DOHH2 (cell line): ENCODE measurements around the gene FZD4.
A peak's percentile ranks its signal among the peaks of the same experiment; 100 is the strongest.
"Not testable (repeated sequence)": the region's sequence is repeated elsewhere in the genome, so short reads cannot be mapped to it uniquely, and the experiment has no call there.

Experiments
- H3F3A ChIP-seq: fragments of 200-600 bp; sonication (generic), shearing (Covaris generic); 2 replicates; pipeline ENCODE4 v1.6.0; 2016; ENCODE audit warnings: antibody characterized with exemption, mild to moderate bottlenecking; ENCODE audit not compliant: control insufficient read depth, insufficient read depth
- H3K27ac ChIP-seq: fragments of 200-600 bp; sonication (generic); 2 replicates; pipeline ENCODE4 v1.5.1; 2014; ENCODE audit warnings: low read depth, mild to moderate bottlenecking, low read length, moderate library complexity
- H3K27me3 ChIP-seq: fragments of 200-600 bp; sonication (generic); 2 replicates; pipeline ENCODE4 v1.6.1; 2014; ENCODE audit warnings: mild to moderate bottlenecking, low read length, mixed read lengths; ENCODE audit not compliant: control insufficient read depth
- H3K36me3 ChIP-seq: fragments of 200-600 bp; sonication (generic); 2 replicates; pipeline ENCODE4 v1.6.1; 2014; ENCODE audit warnings: mild to moderate bottlenecking, low read length, moderate library complexity, mixed read lengths; ENCODE audit not compliant: control insufficient read depth
- H3K4me1 ChIP-seq: fragments of 200-600 bp; sonication (generic); 2 replicates; pipeline ENCODE4 v1.6.1; 2014; ENCODE audit warnings: mild to moderate bottlenecking, low read length, mixed read lengths; ENCODE audit not compliant: control insufficient read depth
- H3K4me2 ChIP-seq: fragments of 200-600 bp; sonication (generic); 2 replicates; pipeline ENCODE4 v1.6.0; 2014; ENCODE audit warnings: mild to moderate bottlenecking, low read length, moderate library complexity
- H3K4me3 ChIP-seq: fragments of 200-600 bp; sonication (generic); 2 replicates; pipeline ENCODE4 v1.5.1; 2014; ENCODE audit warnings: mild to moderate bottlenecking, low read length, mixed read lengths
- H3K79me2 ChIP-seq: fragments of 200-600 bp; sonication (generic); 2 replicates; pipeline ENCODE4 v1.6.1; 2014; ENCODE audit warnings: mild to moderate bottlenecking, low read length, mixed read lengths; ENCODE audit not compliant: control insufficient read depth
- H3K9me2 ChIP-seq: fragments of 200-600 bp; sonication (generic); replicated peaks from 2 replicates; pipeline ENCODE4 v1.6.1; 2014; ENCODE audit warnings: mild to moderate bottlenecking, low read length, mixed read lengths; ENCODE audit not compliant: control insufficient read depth
- H3K9me3 ChIP-seq: fragments of 200-600 bp; sonication (generic); 2 replicates; pipeline ENCODE4 v1.6.1; 2014; ENCODE audit warnings: antibody characterized with exemption, low read length, mixed read lengths; ENCODE audit not compliant: control insufficient read depth, insufficient read depth
- H4K20me1 ChIP-seq: fragments of 200-600 bp; sonication (generic); 2 replicates; pipeline ENCODE4 v1.6.0; 2014; ENCODE audit warnings: low read depth, mild to moderate bottlenecking, antibody characterized with exemption, low read length, moderate library complexity; ENCODE audit not compliant: control insufficient read depth, insufficient read depth
- CTCF ChIP-seq: fragments of 200-600 bp; sonication (generic); IDR thresholded peaks from one replicate; pipeline ENCODE4 v1.5.1; 2014; ENCODE audit warnings: antibody characterized with exemption, mild to moderate bottlenecking, low read depth, low read length; ENCODE audit not compliant: poor library complexity, severe bottlenecking
- EZH2phosphoT487 ChIP-seq: fragments of 200-600 bp; sonication (generic); IDR thresholded peaks from 2 replicates; pipeline ENCODE4 v1.6.1; 2017; ENCODE audit warnings: borderline replicate concordance, mild to moderate bottlenecking, antibody characterized with exemption, low read length, moderate library complexity, mixed read lengths

FZD4 gene

GRCh38 chr11:86955361-86956120, at the start of gene FZD4:
Gene FZD4, minus strand, starts transcription at chr11:86955395. Its CDS starts 310 bp downstream, at chr11:86955085.
- Histone ChIP-seq H3K9me3 (no peaks in the 10 kb centered on the region), H3K4me1 (peaks cover 9% of the 10 kb centered on the region; the same call in 1 of the 2 replicates), H3K27me3 (peaks cover 35% of the 10 kb centered on the region), H3K9me2 (no peaks in the 10 kb centered on the region), H3K36me3 (no peaks in the 10 kb centered on the region), H4K20me1 (no peaks in the 10 kb centered on the region), H3K4me2 (peak within 1 kb of the TSS; percentile 81), H3K79me2 (no peaks in the 10 kb centered on the region), H3K4me3 (peak within 1 kb of the TSS; percentile 69), H3F3A (no peaks in the 10 kb centered on the region), H3K27ac (no peak within 1 kb of the TSS)
- TF ChIP-seq CTCF (no peak), EZH2phosphoT487 (no peak)

- H4K20me1 ChIP-seq, H3K9me3 ChIP-seq, H3F3A ChIP-seq, H3K27me3 ChIP-seq, H3K4me2 ChIP-seq, H3K27ac ChIP-seq, H3K79me2 ChIP-seq, H3K4me3 ChIP-seq, H3K4me1 ChIP-seq, H3K36me3 ChIP-seq, H3K9me2 ChIP-seq: not testable (repeated sequence)
Observed at GRCh38 chr11:87004281-87004680, 49.1 kb upstream of the FZD4 start.

DNA sequence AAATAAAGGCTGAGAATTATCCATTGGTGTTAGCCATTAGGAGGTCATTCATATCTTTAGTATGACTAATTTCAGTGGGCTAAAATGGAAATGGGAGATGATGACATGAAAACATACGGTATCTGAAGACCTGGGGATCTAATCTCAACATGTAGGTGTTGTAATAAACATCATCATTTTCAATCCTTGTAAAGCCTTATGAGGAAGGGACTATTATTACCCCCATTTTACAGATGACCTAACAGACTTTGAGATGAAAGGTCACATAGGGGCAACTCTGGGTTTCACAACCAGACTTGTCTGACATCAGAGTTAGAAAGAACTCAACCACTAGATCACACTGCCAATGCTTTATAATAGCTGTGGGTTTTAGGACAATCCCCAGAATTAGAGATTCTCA, 47.7 kb upstream of the FZD4 start:
- Histone ChIP-seq H3K9me3 (no peaks in the 10 kb centered on the region), H4K20me1 (no peaks in the 10 kb centered on the region), H3K4me3 (no peak overlapping the region), H3K27ac (no peak overlapping the region), H3K4me1 (no peaks in the 10 kb centered on the region), H3K4me2 (no peak overlapping the region), H3K9me2 (no peaks in the 10 kb centered on the region), H3K27me3 (no peaks in the 10 kb centered on the region), H3K79me2 (no peaks in the 10 kb centered on the region), H3F3A (no peaks in the 10 kb centered on the region), H3K36me3 (no peaks in the 10 kb centered on the region)
- TF ChIP-seq EZH2phosphoT487 (no peak), CTCF (no peak)

- H3K79me2 ChIP-seq, result no peaks in the 10 kb centered on the region
- H3K4me2 ChIP-seq, result no peak overlapping the region
- TF ChIP-seq CTCF (no peak), EZH2phosphoT487 (no peak)
- H3K27ac ChIP-seq, result no peak overlapping the region
- no peaks in the 10 kb centered on the region for H4K20me1 ChIP-seq
- no peaks in the 10 kb centered on the region for H3K4me1 ChIP-seq
- H3K9me3 ChIP-seq, result no peaks in the 10 kb centered on the region
- no peaks in the 10 kb centered on the region for H3K36me3 ChIP-seq
- no peaks in the 10 kb centered on the region for H3F3A ChIP-seq
- H3K27me3 ChIP-seq, result no peaks in the 10 kb centered on the region
- H3K4me3 ChIP-seq, result no peak overlapping the region
- H3K9me2 ChIP-seq, result no peaks in the 10 kb centered on the region
Observed at GRCh38 chr11:86999859-87000753, 44.9 kb upstream of the FZD4 start.
